ENCODE measurements around the gene SLC39A11. TPM values are rescaled to one million over a fixed set of nuclear protein-coding genes. Genes with fewer than 3 reads are reported as not detected.

SLC39A11 gene
- total RNA-seq, 1 experiment from 2014 or later, result 15.2 TPM

DNA sequence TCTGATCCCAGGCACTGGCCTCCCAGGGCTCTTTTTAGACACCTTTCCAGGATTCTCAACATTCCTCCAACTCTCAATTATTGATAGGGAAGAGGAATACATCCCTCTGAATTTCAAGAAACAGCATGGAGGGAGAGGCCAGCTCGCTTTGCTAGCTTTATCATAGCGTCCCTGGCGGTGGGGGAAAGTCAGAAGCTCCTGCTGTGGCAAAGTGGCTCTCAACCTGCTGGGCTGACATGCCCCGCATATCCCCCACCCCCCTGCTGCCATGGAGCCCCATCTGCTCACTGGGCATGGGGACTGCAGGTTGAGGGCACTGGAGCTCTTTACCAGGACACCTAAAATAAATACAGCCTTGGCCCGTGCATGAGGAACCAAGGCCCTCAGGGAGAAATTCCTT, 140.3 kb downstream of the SLC39A11 start:
- Histone ChIP-seq H3K4ac (ENCODE audit: low read depth, low read length) (no peak overlapping the region), H3K9me3 (ENCODE audit: control insufficient read depth, low read depth, low read length) (no peaks in the 10 kb centered on the region), H3K4me2 (ENCODE audit: insufficient read depth, insufficient read length, low read length) (no peak overlapping the region), H2AK5ac (ENCODE audit: insufficient read length, low read length) (no peak overlapping the region), H3K27me3 (ENCODE audit: insufficient read depth, low read length) (no peaks in the 10 kb centered on the region), H4K5ac (ENCODE audit: insufficient read length, low read depth, low read length) (no peak overlapping the region), H2BK15ac (ENCODE audit: low read depth, low read length) (no peak overlapping the region), H3K4me1 (ENCODE audit: insufficient read depth, low read length) (no peaks in the 10 kb centered on the region; the same call in 1 of the 2 replicates), H3K79me2 (ENCODE audit: insufficient read depth, low read length) (no peaks in the 10 kb centered on the region), H3K23me2 (ENCODE audit: insufficient read length, low read depth, low read length, poor library complexity, severe bottlenecking) (no peaks in the 10 kb centered on the region), H2AFZ (ENCODE audit: low read length) (no peak overlapping the region), H2BK5ac (ENCODE audit: insufficient read length, low read length) (no peak overlapping the region), H3K27ac (ENCODE audit: insufficient read length, low read depth, low read length) (no peak overlapping the region), H3K14ac (ENCODE audit: insufficient read depth, low read length) (no peak overlapping the region), H4K91ac (ENCODE audit: insufficient read length, low read depth, low read length) (no peak overlapping the region), H2BK120ac (ENCODE audit: low read depth, low read length, poor library complexity, severe bottlenecking) (no peak overlapping the region), H4K20me1 (ENCODE audit: control insufficient read depth, insufficient read depth, insufficient read length) (no peaks in the 10 kb centered on the region), H3T11ph (ENCODE audit: low read length) (no peak overlapping the region), H3K56ac (ENCODE audit: insufficient read length, low read depth, low read length) (no peak overlapping the region), H3K18ac (ENCODE audit: insufficient read length, low read depth, low read length) (no peak overlapping the region), H3K79me1 (ENCODE audit: insufficient read depth, low read depth, low read length, poor library complexity, severe bottlenecking) (no peaks in the 10 kb centered on the region), H2BK20ac (ENCODE audit: low read depth, low read length, poor library complexity, severe bottlenecking) (no peak overlapping the region), H2BK12ac (ENCODE audit: insufficient read length, low read depth, low read length) (no peak overlapping the region), H4K8ac (replicated peaks; ENCODE audit: insufficient read length, low read depth, low read length) (no peak overlapping the region), H3K23ac (ENCODE audit: insufficient read length, low read depth, low read length) (no peak overlapping the region), H3K9ac (ENCODE audit: extremely low read depth, insufficient read length, low read length) (no peak overlapping the region)
- no peaks in the 10 kb centered on the region for H3K36me3 Mint-ChIP-seq (ENCODE audit: insufficient read depth in 1 of 3, low read depth in 3 of 3)
- TF ChIP-seq CTCF (conservative IDR thresholded peaks at IDR 0.05), result peak; percentile 58
- DNase-seq, result peak; percentile 69
- H3K9me3 Mint-ChIP-seq, result no peaks in the 10 kb centered on the region
- no peak overlapping the region for H3K27ac Mint-ChIP-seq
- H3K4me3 Mint-ChIP-seq, result no peak overlapping the region
- peaks cover 2% of the 10 kb centered on the region; the same call in 1 of the 2 replicates for H3K27me3 Mint-ChIP-seq (ENCODE audit: low read depth)
- peaks cover 23 to 27% of the 10 kb centered on the region in 2 experiments for H3K4me1 Mint-ChIP-seq
- WGBS (ENCODE audit: extremely low coverage, insufficient read length, low lambda C conversion rate), result no CpG with 5 or more reads among the region's 5 CpGs
